Peyer's patch (tissue), 4 donors: ENCODE results near the gene IDH3G. TPM values are rescaled to one million over a fixed set of nuclear protein-coding genes. Genes with fewer than 3 reads are reported as not detected.
"Not testable (repeated sequence)": the region's sequence is repeated elsewhere in the genome, so short reads cannot be mapped to it uniquely, and the experiment has no call there.

ENCODE experiments used
- DNase-seq, 3 donors: peaks; one replicate each; pipeline ENCODE4 v3.0.0-alpha.2; 2017 to 2019
- H3K27ac ChIP-seq, 4 donors: fragments of 200-600 bp; sonication (generic); one replicate each; pipeline ENCODE4 v1.5.1; 2016 to 2019
- H3K27me3 ChIP-seq, 2 donors: fragments of 200-600 bp; sonication (generic); one replicate each; pipeline ENCODE4 v1.5.1; 2019
- H3K36me3 ChIP-seq, 3 donors: fragments of 200-600 bp; sonication (generic); one replicate each; pipeline ENCODE4 v1.5.1; 2016 to 2019
- H3K4me1 ChIP-seq, 4 donors: fragments of 200-600 bp; sonication (generic); one replicate each; pipeline ENCODE4 v1.5.1; 2016 to 2019
- H3K4me3 ChIP-seq, 4 donors: fragments of 200-600 bp; sonication (generic); 1 replicate in 3 of 4; 2 replicates in 1 of 4; pipeline ENCODE4 v1.5.1; 2016 to 2019; ENCODE audit warnings: mild to moderate bottlenecking in 1 of 4
- H3K9me3 ChIP-seq, 4 donors: fragments of 200-600 bp; sonication (generic); one replicate each; pipeline ENCODE4 v1.5.1; 2016 to 2019; ENCODE audit warnings: mild to moderate bottlenecking in 1 of 4
- POLR2A ChIP-seq, 2 donors: fragments of 450-650 bp; IDR thresholded peaks; one replicate each; pipeline ENCODE4 v1.5.1; 2017; ENCODE audit warnings: antibody characterized with exemption in 2 of 2, mild to moderate bottlenecking in 2 of 2, moderate library complexity in 2 of 2
- total RNA-seq, 4 donors: library from RNA; depleted of rRNA; stranded (reverse); fragments of >200 nt; gene quantifications; one replicate each; pipeline ENCODE4 v1.1.0, GENCODE V29; 2016
- TF ChIP-seq, protein P1 (sequence below), 6 experiments: fragments of 450-650 bp in 4 of 6; fragments of 200-600 bp in 2 of 6; sonication (generic) in 1 of 6; IDR thresholded peaks; one replicate each; pipeline ENCODE4 v1.5.1; 2017 to 2019; ENCODE audit warnings: antibody characterized with exemption in 6 of 6, mild to moderate bottlenecking in 3 of 6, moderate library complexity in 1 of 6

IDH3G gene
- total RNA-seq, 4 donors from 2014 or later, result 108 to 153 (median 126) TPM

DNA sequence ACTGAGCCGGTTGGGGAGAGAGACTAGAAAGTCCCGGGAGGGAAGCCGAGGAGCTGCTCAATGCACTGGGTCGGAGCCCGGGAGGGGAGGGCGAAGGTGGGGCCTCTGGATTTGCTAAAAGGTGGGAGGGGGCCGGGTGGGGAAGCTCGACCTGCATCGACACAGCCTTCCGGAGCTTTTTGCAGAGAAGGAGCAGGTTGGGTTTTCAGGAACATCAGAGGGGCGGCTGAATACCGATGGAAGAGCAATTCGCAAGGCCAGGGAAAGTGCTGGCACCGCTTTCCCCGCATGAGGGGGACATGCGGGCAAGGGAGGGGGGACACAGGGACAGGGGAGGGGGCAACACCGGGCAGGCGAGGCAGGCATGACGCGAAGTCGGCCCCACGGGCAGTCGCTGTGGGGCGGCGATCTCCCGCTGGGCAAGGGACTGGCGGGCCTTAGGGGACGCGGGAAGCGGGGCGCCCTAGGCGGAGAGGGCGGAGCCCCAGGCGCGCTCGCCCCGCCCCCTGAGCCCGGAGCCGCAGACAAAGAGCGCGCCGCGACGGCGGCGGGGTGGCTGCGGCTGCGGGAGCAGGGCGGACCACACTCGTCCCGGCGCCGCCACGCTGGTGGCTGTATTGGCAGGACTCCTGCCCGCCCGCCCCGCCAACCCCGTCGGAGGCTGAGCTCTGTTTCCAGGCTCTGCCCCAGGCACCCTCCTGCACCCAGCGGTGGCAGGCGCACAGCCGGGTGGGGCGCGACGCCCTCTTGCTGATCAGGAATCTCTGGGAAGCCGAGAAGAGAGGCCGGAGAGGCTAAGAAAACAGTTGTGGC lies 24.6 kb upstream of the IDH3G start:
- no peaks in the 10 kb centered on the region for H3K36me3 ChIP-seq
- H3K4me1 ChIP-seq, result no peaks in the 10 kb centered on the region
- no peak for TF ChIP-seq POLR2A (IDR thresholded peaks at IDR 0.05)
- TF ChIP-seq, protein P1, sequence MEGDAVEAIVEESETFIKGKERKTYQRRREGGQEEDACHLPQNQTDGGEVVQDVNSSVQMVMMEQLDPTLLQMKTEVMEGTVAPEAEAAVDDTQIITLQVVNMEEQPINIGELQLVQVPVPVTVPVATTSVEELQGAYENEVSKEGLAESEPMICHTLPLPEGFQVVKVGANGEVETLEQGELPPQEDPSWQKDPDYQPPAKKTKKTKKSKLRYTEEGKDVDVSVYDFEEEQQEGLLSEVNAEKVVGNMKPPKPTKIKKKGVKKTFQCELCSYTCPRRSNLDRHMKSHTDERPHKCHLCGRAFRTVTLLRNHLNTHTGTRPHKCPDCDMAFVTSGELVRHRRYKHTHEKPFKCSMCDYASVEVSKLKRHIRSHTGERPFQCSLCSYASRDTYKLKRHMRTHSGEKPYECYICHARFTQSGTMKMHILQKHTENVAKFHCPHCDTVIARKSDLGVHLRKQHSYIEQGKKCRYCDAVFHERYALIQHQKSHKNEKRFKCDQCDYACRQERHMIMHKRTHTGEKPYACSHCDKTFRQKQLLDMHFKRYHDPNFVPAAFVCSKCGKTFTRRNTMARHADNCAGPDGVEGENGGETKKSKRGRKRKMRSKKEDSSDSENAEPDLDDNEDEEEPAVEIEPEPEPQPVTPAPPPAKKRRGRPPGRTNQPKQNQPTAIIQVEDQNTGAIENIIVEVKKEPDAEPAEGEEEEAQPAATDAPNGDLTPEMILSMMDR (IDR thresholded peaks at IDR 0.05), result no peak
- DNase-seq, result peak; percentile 31 to 56 (median 56)
- no peaks in the 10 kb centered on the region for H3K9me3 ChIP-seq
- H3K27me3 ChIP-seq, result no peaks in the 10 kb centered on the region
- H3K4me3 ChIP-seq, result peak overlapping the region; percentile 20 to 57 (median 32)
- peak overlapping the region in 1 of 4 donors; percentile 17 for H3K27ac ChIP-seq

DNA sequence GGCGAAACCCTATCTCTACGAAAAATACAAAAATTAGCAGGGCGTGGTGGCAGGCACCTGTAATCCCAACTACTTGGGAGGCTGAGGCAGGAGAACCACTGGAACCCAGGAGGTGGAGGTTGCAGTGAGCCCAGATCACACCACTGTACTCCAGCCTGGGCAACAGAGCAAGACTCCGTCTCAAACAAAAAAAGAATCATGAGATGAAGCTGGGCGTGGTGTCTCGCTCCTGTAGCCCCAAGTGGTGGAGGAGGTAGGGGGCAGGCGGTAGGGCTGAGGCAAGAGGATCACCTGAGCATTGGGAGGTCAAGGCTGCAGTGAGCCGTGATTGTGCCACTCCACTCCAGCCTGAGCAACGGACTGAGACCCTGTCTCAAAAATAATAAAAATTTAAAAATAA lies 23.9 kb upstream of the IDH3G start:
- not testable (repeated sequence) for H3K27ac ChIP-seq, H3K36me3 ChIP-seq, H3K9me3 ChIP-seq, H3K27me3 ChIP-seq, H3K4me1 ChIP-seq, DNase-seq, H3K4me3 ChIP-seq

DNA sequence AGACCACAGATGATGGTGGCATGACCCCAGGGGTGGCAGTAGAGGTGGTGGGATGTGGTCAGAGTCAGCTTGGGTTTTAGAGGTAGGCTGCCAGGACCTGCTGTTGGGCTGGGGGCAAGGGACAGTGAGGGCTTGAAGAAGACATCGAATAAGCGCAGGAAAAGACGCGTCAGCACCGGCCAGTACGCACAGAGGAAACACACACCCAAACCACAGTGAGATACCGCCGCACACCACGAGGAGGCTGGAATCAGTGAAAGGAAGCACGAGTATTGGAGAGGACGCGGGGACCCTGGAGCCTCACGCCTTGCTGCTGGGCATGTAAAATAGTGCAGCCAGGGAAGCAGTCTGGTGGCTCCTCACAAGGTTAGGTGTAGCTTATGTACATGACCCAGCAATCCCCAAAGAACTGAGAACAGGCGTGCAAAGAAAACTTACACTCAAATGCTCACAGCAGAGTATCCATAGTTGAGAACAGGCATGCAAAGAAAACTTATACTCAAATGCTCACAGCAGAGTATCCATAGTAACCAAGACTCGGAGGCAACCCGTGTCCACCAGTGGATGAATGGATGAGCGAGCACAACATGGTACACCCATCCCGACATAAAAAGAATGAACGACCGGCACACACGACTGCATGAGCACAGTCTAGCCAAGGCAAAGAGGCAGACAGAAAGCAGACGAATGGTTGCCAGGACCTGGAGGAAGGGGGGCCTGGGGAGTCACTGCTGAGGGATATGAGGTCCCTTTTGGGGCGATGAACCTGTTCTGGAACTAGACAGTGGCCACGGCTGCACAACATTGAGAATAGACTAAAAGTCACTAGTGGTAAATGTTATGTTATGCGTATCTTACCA lies 22.9 kb upstream of the IDH3G start:
- H3K27me3 ChIP-seq, result no peaks in the 10 kb centered on the region
- H3K4me3 ChIP-seq, result no peak overlapping the region
- no peak for DNase-seq
- no peaks in the 10 kb centered on the region for H3K36me3 ChIP-seq
- H3K9me3 ChIP-seq, result no peaks in the 10 kb centered on the region
- no peaks in the 10 kb centered on the region for H3K4me1 ChIP-seq
- H3K27ac ChIP-seq, result no peak overlapping the region
- no peak for TF ChIP-seq POLR2A (IDR thresholded peaks at IDR 0.05)
- TF ChIP-seq, protein P1 (IDR thresholded peaks at IDR 0.05), result no peak

DNA sequence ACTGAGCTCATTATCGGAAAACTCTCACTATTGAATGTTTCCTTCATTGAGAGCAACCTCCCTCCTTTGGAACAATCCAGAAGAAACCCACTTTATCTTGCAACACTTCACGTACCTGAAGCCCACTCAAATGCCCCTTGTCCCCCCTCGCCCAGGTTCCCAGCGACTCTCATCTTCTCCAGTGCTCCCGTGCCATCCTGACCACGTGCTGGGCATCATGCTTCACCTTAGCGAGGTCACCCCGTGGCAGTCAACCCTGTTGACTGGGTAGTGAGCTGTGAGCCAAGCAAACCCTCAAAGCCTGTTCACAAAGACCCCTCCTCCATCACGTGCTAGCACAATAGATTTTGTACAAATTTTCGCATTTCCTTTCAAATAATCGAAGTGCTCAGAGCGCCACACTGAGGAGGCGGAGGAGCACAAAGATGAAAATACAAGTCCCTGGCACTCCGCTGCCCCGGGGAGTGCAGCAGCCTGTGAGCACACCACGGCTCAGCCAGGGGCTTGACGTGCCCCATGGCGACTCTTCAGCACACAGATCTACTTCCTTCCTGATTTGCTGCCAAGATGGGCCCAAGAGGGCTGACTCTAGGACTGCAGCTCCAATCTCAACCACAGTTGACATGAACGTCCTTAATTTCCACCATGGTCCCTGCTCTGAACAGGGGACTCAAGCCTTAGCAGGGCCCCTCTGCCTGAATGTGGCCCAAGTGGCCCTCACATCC lies 20.6 kb upstream of the IDH3G start:
- no peak for TF ChIP-seq POLR2A (IDR thresholded peaks at IDR 0.05)
- TF ChIP-seq, protein P1 (IDR thresholded peaks at IDR 0.05), result no peak
- Histone ChIP-seq H3K4me1 (no peaks in the 10 kb centered on the region), H3K36me3 (no peaks in the 10 kb centered on the region), H3K27me3 (no peaks in the 10 kb centered on the region), H3K9me3 (no peaks in the 10 kb centered on the region), H3K27ac (no peak overlapping the region), H3K4me3 (no peak overlapping the region)
- no peak for DNase-seq

DNA sequence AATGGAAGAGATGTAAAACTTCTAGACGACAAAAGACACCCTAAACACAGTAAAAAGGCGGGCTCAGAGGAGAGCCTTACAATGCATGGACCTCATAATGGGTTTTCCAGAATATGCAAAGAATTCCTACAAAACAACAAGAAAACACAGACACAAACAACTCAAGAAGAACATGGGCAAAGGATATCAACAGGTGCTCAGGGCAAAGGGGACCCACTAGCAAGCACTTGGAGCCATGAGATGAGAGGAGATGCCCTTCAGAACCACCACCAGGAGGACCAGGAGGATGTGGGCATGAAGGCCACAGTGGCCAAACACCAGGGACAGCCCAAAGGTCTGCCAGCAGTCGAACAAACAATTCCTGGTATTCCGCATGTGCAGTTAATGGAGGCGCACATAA lies 19.0 kb upstream of the IDH3G start:
- TF ChIP-seq, protein P1 (IDR thresholded peaks at IDR 0.05), result no peak
- no peak for TF ChIP-seq POLR2A (IDR thresholded peaks at IDR 0.05)
- no peaks in the 10 kb centered on the region for H3K36me3 ChIP-seq
- no peaks in the 10 kb centered on the region for H3K27me3 ChIP-seq

More for the DNA sequence above, 19.0 kb upstream of the IDH3G start:
- Histone ChIP-seq H3K27ac (no peak overlapping the region), H3K4me1 (no peaks in the 10 kb centered on the region), H3K9me3 (no peaks in the 10 kb centered on the region), H3K4me3 (no peak overlapping the region)
- no peak for DNase-seq
